GM20000 (cell line): ENCODE results near the gene SREBF1.

ENCODE experiments used
- DNase-seq: peaks from one replicate; pipeline ENCODE4 v3.0.0; 2012; ENCODE audit warnings: low spot score
- CTCF ChIP-seq: IDR thresholded peaks from 2 replicates; pipeline ENCODE4 v1.5.1; 2012; ENCODE audit warnings: mild to moderate bottlenecking, control low read depth; ENCODE audit errors: extremely low read depth, missing control alignments

SREBF1 gene

GRCh38 chr17:17801800-17802481, 34.8 kb downstream of the SREBF1 start:
- TF ChIP-seq CTCF: no peak
- DNase-seq: no peak

GRCh38 chr17:17800504-17801021, 36.2 kb downstream of the SREBF1 start:
- DNase-seq: no peak
- no peak for TF ChIP-seq CTCF

GRCh38 chr17:17798573-17799255, 38.1 kb downstream of the SREBF1 start:
- no peak for DNase-seq
- no peak for TF ChIP-seq CTCF

GRCh38 chr17:17798010-17798556, 38.7 kb downstream of the SREBF1 start:
- no peak for DNase-seq
- TF ChIP-seq CTCF: no peak

- DNase-seq: no peak
- no peak for TF ChIP-seq CTCF
These were observed 39.5 kb downstream of the SREBF1 start for GRCh38 chr17:17797119-17797809.

GRCh38 chr17:17796787-17797061, 40.1 kb downstream of the SREBF1 start:
- DNase-seq: no peak
- TF ChIP-seq CTCF: no peak
